SK-N-SH (cell line): ENCODE data around the gene SYT7.
"Not testable (repeated sequence)": the region's sequence is repeated elsewhere in the genome, so short reads cannot be mapped to it uniquely, and the experiment has no call there.

Experiments
- CTCF ChIP-seq: fragments of 200-600 bp; sonication (generic); IDR thresholded peaks from 2 replicates; pipeline ENCODE4 v1.6.1; 2017; ENCODE audit warnings: antibody characterized with exemption, mild to moderate bottlenecking, moderate library complexity
- EP300 ChIP-seq, 2 experiments: IDR thresholded peaks; 2 replicates each; pipeline versions ENCODE4 v1.4.0 to v1.6.1; 2012; ENCODE audit warnings: borderline replicate concordance in 1 of 2, low read depth in 1 of 2, low read length in 1 of 2
- EZH2phosphoT487 ChIP-seq: fragments of 200-600 bp; sonication (generic); IDR thresholded peaks from 2 replicates; pipeline ENCODE4 v1.6.1; 2017; ENCODE audit warnings: low read depth, mixed run types, mild to moderate bottlenecking, antibody characterized with exemption, moderate library complexity, borderline replicate concordance
- GABPA ChIP-seq: IDR thresholded peaks from 2 replicates; pipeline ENCODE4 v1.4.0; 2012; ENCODE audit warnings: low read depth, mild to moderate bottlenecking
- GATA2 ChIP-seq: sonication (generic); formaldehyde crosslinking; IDR thresholded peaks from 2 replicates; pipeline ENCODE4 v1.5.0; 2020; ENCODE audit warnings: mild to moderate bottlenecking, missing genetic modification reagents
- JUND ChIP-seq: IDR thresholded peaks from 2 replicates; pipeline ENCODE4 v1.4.0; 2012
- MEF2A ChIP-seq: IDR thresholded peaks from 2 replicates; pipeline ENCODE4 v1.4.0; 2012; ENCODE audit warnings: low read depth, borderline replicate concordance
- RAD21 ChIP-seq: IDR thresholded peaks from 2 replicates; pipeline ENCODE4 v1.6.1; 2012; ENCODE audit warnings: mild to moderate bottlenecking, low read length
- REST ChIP-seq: IDR thresholded peaks from 2 replicates; pipeline ENCODE4 v1.6.1; 2012; ENCODE audit warnings: mild to moderate bottlenecking, low read depth, low read length, moderate library complexity
- RFX5 ChIP-seq: IDR thresholded peaks from 2 replicates; pipeline ENCODE4 v1.6.1; 2012; ENCODE audit warnings: mild to moderate bottlenecking, improper control_type of control experiment, low read length
- RXRA ChIP-seq: IDR thresholded peaks from 2 replicates; pipeline ENCODE4 v1.4.0; 2012; ENCODE audit warnings: low read depth, mild to moderate bottlenecking, borderline replicate concordance
- TAF1 ChIP-seq: IDR thresholded peaks from 2 replicates; pipeline ENCODE4 v1.6.1; 2012; ENCODE audit warnings: low read depth, mild to moderate bottlenecking, low read length, moderate library complexity, borderline replicate concordance
- YY1 ChIP-seq: IDR thresholded peaks from 2 replicates; pipeline ENCODE4 v1.4.0; 2012; ENCODE audit warnings: low read depth, mild to moderate bottlenecking

GRCh38 chr11:61614782-61615181, 33.9 kb upstream of the SYT7 start:
- not testable (repeated sequence) for TF ChIP-seq CTCF; RFX5; JUND; RAD21; EP300 (IDR thresholded peaks at IDR 0.05; ENCODE audit: borderline replicate concordance in 1 of 2, low read depth in 1 of 2, low read length in 1 of 2); RXRA; YY1; GABPA; REST; MEF2A; GATA2; TAF1; EZH2phosphoT487
